Tibial nerve (tissue), 4 donors: ENCODE data around the gene FOXI1. TPM values are rescaled to one million over a fixed set of nuclear protein-coding genes. Genes with fewer than 3 reads are reported as not detected.

Experiments used
- DNase-seq, 2 donors: peaks; one replicate each; pipeline ENCODE4 v3.0.0-alpha.2; 2019; ENCODE audit warnings: low spot score in 2 of 2
- H3K27ac ChIP-seq, 4 donors: fragments of 200-600 bp; sonication (generic) in 3 of 4; one replicate each; pipeline ENCODE4 v1.5.1; 2017 to 2019; ENCODE audit warnings: mild to moderate bottlenecking in 1 of 4
- H3K27me3 ChIP-seq, 2 donors: fragments of 200-600 bp; sonication (generic) in 1 of 2; one replicate each; pipeline versions ENCODE4 v1.5.1 to v1.6.0; 2017 to 2019
- H3K36me3 ChIP-seq, 3 donors: fragments of 200-600 bp; sonication (generic); one replicate each; pipeline ENCODE4 v1.5.1; 2018 to 2019
- H3K4me1 ChIP-seq, 4 donors: fragments of 200-600 bp; sonication (generic) in 3 of 4; one replicate each; pipeline ENCODE4 v1.5.1; 2017 to 2019
- H3K4me3 ChIP-seq, 4 donors: fragments of 200-600 bp; sonication (generic) in 3 of 4; one replicate each; pipeline ENCODE4 v1.5.1; 2017 to 2019; ENCODE audit warnings: mild to moderate bottlenecking in 1 of 4, moderate library complexity in 1 of 4
- H3K9me3 ChIP-seq, 4 donors: fragments of 200-600 bp; sonication (generic) in 3 of 4; one replicate each; pipeline ENCODE4 v1.5.1; 2017 to 2019
- EP300 ChIP-seq, 2 donors: sonication (generic); formaldehyde crosslinking; IDR thresholded peaks; one replicate each; pipeline ENCODE4 v1.6.1; 2017; ENCODE audit warnings: antibody characterized with exemption in 2 of 2, mild to moderate bottlenecking in 1 of 2
- POLR2A ChIP-seq, 2 donors: fragments of 450-650 bp; IDR thresholded peaks; one replicate each; pipeline ENCODE4 v1.6.1; 2017; ENCODE audit warnings: antibody characterized with exemption in 2 of 2, mild to moderate bottlenecking in 2 of 2, moderate library complexity in 2 of 2
- WGBS, 2 donors: methylation state at CpG; one replicate each; pipeline ENCODE4 v1.1.5; 2018; 5-methylcytosine and 5-hydroxymethylcytosine counted together
- total RNA-seq, 4 donors: library from RNA; depleted of rRNA; stranded (reverse); fragments of >200 nt; gene quantifications; one replicate each; pipeline ENCODE4 v1.1.0, GENCODE V29; 2016
- TF ChIP-seq, protein P1 (sequence below), 5 experiments: fragments of 200-600 bp in 3 of 5; fragments of 450-650 bp in 2 of 5; sonication (generic) in 3 of 5; IDR thresholded peaks; one replicate each; pipeline ENCODE4 v1.5.1; 2016 to 2019; ENCODE audit warnings: antibody characterized with exemption in 5 of 5, mild to moderate bottlenecking in 3 of 5, moderate library complexity in 2 of 5

Gene FOXI1
- total RNA-seq, 4 donors from 2014 or later, result 0.44 TPM; not detected in 3

DNA sequence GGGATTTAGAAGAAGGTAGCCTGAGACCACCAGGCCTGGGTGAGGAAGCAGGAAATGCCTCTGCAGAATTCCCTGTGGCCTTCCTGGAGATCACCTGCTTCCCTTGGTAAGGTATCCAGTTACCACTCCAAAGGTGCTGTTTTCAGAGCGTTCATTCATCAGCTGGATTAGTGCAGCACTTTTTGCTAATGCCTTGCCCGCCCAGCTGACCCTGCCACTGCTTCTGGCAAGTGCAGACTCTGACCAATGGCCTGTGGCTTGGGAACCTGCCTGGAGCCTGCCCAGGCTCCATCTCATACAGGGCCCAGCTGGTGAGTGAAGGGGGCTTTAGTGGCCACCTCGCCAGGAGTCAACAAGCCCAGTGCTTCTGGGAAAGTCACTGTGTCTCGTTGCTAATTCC lies 48.6 kb downstream of the FOXI1 start:
- Histone ChIP-seq H3K27me3 (no peaks in the 10 kb centered on the region), H3K9me3 (no peaks in the 10 kb centered on the region), H3K4me1 (peaks cover 0 to 10% (median 0%) of the 10 kb centered on the region in 4 donors), H3K27ac (no peak overlapping the region), H3K4me3 (no peak overlapping the region), H3K36me3 (no peaks in the 10 kb centered on the region)
- no peak for DNase-seq
- TF ChIP-seq, protein P1, sequence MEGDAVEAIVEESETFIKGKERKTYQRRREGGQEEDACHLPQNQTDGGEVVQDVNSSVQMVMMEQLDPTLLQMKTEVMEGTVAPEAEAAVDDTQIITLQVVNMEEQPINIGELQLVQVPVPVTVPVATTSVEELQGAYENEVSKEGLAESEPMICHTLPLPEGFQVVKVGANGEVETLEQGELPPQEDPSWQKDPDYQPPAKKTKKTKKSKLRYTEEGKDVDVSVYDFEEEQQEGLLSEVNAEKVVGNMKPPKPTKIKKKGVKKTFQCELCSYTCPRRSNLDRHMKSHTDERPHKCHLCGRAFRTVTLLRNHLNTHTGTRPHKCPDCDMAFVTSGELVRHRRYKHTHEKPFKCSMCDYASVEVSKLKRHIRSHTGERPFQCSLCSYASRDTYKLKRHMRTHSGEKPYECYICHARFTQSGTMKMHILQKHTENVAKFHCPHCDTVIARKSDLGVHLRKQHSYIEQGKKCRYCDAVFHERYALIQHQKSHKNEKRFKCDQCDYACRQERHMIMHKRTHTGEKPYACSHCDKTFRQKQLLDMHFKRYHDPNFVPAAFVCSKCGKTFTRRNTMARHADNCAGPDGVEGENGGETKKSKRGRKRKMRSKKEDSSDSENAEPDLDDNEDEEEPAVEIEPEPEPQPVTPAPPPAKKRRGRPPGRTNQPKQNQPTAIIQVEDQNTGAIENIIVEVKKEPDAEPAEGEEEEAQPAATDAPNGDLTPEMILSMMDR (IDR thresholded peaks at IDR 0.05), result no peak
- TF ChIP-seq POLR2A (IDR thresholded peaks at IDR 0.05), result no peak
- no peak for TF ChIP-seq EP300 (IDR thresholded peaks at IDR 0.05)
- 74 to 82% methylated on average over 4 of the region's 4 CpGs for WGBS, 2 donors

DNA sequence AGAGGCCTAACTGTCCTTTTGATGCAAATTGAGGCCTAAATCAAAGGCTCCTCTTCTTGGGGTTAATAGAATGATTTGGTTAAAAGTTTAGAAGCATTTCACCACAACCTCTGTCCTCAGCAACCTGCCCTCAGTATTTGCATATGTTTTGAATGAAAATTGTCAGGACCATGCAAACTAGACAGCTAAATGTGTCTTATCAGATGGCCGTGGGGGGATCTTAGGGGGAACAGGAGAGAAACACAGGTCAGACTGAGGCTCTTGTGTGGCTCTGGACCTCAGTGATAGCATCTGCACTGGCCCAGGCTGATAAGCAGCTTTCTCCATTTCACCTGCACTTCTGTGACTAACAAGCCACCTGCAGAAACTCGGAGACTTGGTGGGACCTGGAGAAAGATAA lies 49.0 kb downstream of the FOXI1 start:
- 69 to 75% methylated on average over 2 of the region's 2 CpGs for WGBS, 2 donors
- H3K36me3 ChIP-seq, result no peaks in the 10 kb centered on the region
- DNase-seq, result no peak
- H3K4me3 ChIP-seq, result no peak overlapping the region
- H3K4me1 ChIP-seq, result peaks cover 0 to 10% (median 0%) of the 10 kb centered on the region in 4 donors
- no peaks in the 10 kb centered on the region for H3K9me3 ChIP-seq
- no peaks in the 10 kb centered on the region for H3K27me3 ChIP-seq
- H3K27ac ChIP-seq, result no peak overlapping the region
- TF ChIP-seq EP300 (IDR thresholded peaks at IDR 0.05), result no peak
- TF ChIP-seq POLR2A (IDR thresholded peaks at IDR 0.05), result no peak
- TF ChIP-seq, protein P1 (IDR thresholded peaks at IDR 0.05), result no peak

DNA sequence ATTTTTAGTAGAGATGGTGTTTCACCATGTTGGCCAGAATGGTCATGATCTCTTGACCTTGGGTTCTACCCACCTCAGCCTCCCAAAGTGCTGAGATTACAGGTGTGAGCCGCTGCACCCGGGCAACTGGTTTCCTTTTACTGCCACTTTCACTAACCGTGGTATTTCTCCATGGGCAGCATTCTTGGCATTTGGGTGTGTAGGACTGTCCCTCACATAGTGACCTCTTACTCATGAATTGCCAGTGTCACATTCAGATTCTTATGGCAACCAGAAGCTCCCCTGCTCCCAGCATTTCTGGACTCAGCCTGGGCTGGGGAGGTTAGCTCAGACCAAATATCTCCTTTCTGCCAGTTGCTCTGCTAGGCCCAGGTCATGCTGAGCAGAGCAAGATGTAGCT lies 50.1 kb downstream of the FOXI1 start:
- no peaks in the 10 kb centered on the region for H3K27me3 ChIP-seq
- no peak overlapping the region for H3K4me3 ChIP-seq
- no peaks in the 10 kb centered on the region for H3K9me3 ChIP-seq
- DNase-seq, result no peak
- H3K4me1 ChIP-seq, result peaks cover 0 to 10% (median 0%) of the 10 kb centered on the region in 4 donors
- H3K27ac ChIP-seq, result no peak overlapping the region
- TF ChIP-seq, protein P1 (IDR thresholded peaks at IDR 0.05), result no peak
- TF ChIP-seq POLR2A (IDR thresholded peaks at IDR 0.05) (no peak), EP300 (IDR thresholded peaks at IDR 0.05) (no peak)
- whole genome bisulfite sequencing, 2 donors, result 79 to 81% methylated on average over 3 of the region's 3 CpGs
- no peaks in the 10 kb centered on the region for H3K36me3 ChIP-seq

DNA sequence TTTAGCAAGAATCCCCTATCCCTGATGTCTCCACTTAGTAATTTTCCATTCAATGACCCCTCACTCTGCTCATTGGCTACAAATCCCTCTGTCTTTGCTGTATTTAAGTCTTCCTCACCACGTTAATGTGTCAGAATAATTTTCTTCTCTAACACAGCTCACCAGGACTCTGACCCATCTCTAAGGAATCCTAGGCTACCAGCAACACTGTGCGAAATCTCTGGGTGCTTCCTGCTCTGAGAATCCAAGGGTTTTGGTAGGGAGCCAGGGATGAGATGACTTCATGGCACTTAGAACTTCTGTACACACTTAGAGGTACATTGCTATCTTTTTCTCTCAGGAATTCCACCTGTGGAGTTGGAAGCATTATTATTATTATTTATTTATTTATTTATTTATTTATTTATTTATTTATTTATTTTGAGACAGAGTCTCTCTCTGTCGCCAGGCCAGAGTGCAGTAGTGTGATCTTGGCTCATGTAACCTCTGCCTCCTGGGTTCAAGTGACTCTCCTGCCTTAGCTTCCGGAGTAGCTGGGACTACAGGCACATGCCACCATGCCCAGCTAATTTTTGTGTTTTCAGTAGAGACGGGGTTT lies 53.5 kb downstream of the FOXI1 start:
- Histone ChIP-seq H3K9me3 (no peaks in the 10 kb centered on the region), H3K27me3 (no peaks in the 10 kb centered on the region), H3K4me1 (no peaks in the 10 kb centered on the region), H3K4me3 (no peak overlapping the region), H3K36me3 (no peaks in the 10 kb centered on the region), H3K27ac (no peak overlapping the region)
- no peak for DNase-seq
- TF ChIP-seq, protein P1 (IDR thresholded peaks at IDR 0.05), result no peak
- TF ChIP-seq EP300 (IDR thresholded peaks at IDR 0.05) (no peak), POLR2A (IDR thresholded peaks at IDR 0.05) (no peak)
- WGBS, 2 donors, result 72 to 84% methylated on average over 5 of the region's 5 CpGs

Other genes with a start within 250 kb of the FOXI1 start
- 1 to 10 TPM in 1 of 4 donors, under 1 TPM in 1, not detected in 2; 0.60 to 4.2 TPM for gene INSYN2B, start 125.4 kb upstream of the FOXI1 start, total RNA-seq
- 1 to 10 TPM in 1 of 4 donors, not detected in 3; 1.5 TPM for gene C5orf58, start 127.1 kb downstream of the FOXI1 start, total RNA-seq
- 10 to 100 TPM; 27.5 to 53.8 (median 47.3) TPM for gene LCP2, start 191.9 kb downstream of the FOXI1 start, total RNA-seq